ENCODE measurements around the gene NT5DC3. TPM values are rescaled to one million over a fixed set of nuclear protein-coding genes. Genes with fewer than 3 reads are reported as not detected.

The NT5DC3 gene
- total RNA-seq, 1 donor from 2014 or later: 9.1 TPM

DNA sequence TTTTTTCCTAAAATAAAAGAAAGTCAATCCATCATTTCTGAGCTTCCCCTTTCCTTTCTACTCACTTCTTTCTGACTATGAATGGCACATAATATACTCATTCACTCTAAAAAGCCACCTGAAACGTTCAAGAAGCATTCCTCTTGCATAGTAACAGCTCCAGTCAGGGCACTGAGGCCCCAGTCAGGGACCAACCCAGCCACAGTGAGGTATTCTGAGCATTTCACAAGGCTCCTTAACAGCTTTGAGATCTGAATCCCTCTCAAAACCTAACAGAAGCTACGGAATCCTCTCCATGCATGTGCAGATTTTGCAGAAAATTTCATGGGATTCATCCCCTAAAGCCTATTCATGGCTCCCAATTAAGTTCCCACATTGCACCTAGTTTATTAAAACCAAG is 23.2 kb downstream of the NT5DC3 start:
- H3K9me3 Mint-ChIP-seq: no peaks in the 10 kb centered on the region
- DNase-seq (ENCODE audit: low spot score in 2 of 2, unreplicated experiment in 2 of 2): no peak
- H3K4me1 Mint-ChIP-seq: peaks cover 14% of the 10 kb centered on the region
- H3K36me3 Mint-ChIP-seq: peaks cover 2% of the 10 kb centered on the region
- no peaks in the 10 kb centered on the region for H3K27me3 Mint-ChIP-seq (ENCODE audit: low read depth)
- H3K4me3 Mint-ChIP-seq: no peak overlapping the region
- TF ChIP-seq, protein P1, sequence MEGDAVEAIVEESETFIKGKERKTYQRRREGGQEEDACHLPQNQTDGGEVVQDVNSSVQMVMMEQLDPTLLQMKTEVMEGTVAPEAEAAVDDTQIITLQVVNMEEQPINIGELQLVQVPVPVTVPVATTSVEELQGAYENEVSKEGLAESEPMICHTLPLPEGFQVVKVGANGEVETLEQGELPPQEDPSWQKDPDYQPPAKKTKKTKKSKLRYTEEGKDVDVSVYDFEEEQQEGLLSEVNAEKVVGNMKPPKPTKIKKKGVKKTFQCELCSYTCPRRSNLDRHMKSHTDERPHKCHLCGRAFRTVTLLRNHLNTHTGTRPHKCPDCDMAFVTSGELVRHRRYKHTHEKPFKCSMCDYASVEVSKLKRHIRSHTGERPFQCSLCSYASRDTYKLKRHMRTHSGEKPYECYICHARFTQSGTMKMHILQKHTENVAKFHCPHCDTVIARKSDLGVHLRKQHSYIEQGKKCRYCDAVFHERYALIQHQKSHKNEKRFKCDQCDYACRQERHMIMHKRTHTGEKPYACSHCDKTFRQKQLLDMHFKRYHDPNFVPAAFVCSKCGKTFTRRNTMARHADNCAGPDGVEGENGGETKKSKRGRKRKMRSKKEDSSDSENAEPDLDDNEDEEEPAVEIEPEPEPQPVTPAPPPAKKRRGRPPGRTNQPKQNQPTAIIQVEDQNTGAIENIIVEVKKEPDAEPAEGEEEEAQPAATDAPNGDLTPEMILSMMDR (IDR thresholded peaks at IDR 0.05; ENCODE audit: unreplicated experiment): no peak
- no peak overlapping the region for H3K27ac Mint-ChIP-seq

DNA sequence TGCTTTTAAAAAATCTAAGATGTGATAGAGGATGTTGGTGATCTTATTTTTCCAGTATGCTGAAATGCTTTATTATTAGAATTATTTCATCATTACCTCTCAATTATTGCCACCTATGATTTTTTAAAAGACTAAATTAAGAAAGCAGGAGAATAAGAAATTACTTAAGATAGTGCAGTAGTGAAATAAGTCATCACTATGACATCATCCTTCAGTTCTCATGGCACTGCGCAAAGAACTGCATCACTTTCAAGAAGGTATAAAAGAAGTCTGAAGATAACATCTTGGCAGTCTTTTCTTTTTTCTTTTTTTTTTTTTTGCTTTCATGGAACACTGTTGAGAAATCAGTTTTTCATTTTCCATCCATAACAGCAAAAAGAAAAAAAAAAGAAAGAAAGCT is 24.4 kb downstream of the NT5DC3 start:
- DNase-seq (ENCODE audit: low spot score in 2 of 2, unreplicated experiment in 2 of 2): no peak
- Mint-ChIP-seq H3K9me3 (no peaks in the 10 kb centered on the region), H3K27ac (no peak overlapping the region)

DNA sequence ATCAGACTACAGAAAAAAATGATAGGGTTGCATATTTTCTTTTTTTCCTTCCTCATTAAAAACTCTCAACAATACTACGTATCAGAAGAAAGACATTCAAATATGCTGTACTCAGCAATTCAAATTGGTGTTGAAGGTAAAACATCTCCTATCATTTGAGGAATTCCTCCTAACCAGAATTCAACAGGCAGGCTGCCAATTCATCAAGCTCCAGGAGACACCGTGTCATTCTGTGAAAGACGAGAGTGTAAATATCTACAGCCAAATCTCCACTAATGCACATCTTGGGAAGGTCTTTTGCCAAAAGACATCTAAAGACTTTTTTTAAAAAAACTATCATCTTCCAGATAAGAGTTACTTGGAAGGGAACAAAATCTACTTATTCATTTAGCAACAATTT is 26.6 kb downstream of the NT5DC3 start:
- H3K9me3 Mint-ChIP-seq: no peaks in the 10 kb centered on the region
- DNase-seq (ENCODE audit: low spot score in 2 of 2, unreplicated experiment in 2 of 2): no peak
- no peak overlapping the region for H3K27ac Mint-ChIP-seq
- peaks cover 5% of the 10 kb centered on the region for H3K36me3 Mint-ChIP-seq
- H3K4me3 Mint-ChIP-seq: no peak overlapping the region
- TF ChIP-seq, protein P1 (IDR thresholded peaks at IDR 0.05; ENCODE audit: unreplicated experiment): no peak
- H3K4me1 Mint-ChIP-seq: peaks cover 11% of the 10 kb centered on the region
- no peaks in the 10 kb centered on the region for H3K27me3 Mint-ChIP-seq (ENCODE audit: low read depth)

More for the DNA sequence above, 24.4 kb downstream of the NT5DC3 start:
- Mint-ChIP-seq H3K27me3 (ENCODE audit: low read depth) (no peaks in the 10 kb centered on the region), H3K36me3 (peaks cover 2% of the 10 kb centered on the region), H3K4me3 (no peak overlapping the region), H3K4me1 (peaks cover 12% of the 10 kb centered on the region)
- TF ChIP-seq, protein P1 (IDR thresholded peaks at IDR 0.05; ENCODE audit: unreplicated experiment): no peak

DNA sequence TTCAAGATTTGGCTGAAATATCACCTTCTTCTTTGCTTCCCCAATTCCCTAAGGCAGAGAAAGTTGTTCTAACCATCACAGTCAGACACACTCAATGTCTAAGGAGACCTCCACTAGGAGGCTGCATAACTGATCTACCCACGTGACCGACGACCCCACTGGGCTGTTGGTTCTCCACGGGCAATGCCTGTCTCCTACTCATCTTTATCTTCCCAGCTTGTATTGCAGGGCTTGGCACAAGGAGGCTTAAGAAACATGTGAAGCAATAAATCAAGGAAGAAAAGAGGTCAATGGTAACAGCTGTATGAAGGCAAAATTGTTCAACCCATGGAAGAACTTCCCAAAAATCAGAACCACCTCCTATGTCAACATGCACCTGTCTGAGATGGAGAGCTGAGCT is 27.1 kb downstream of the NT5DC3 start:
- Mint-ChIP-seq H3K36me3 (peaks cover 7% of the 10 kb centered on the region), H3K9me3 (no peaks in the 10 kb centered on the region), H3K27me3 (ENCODE audit: low read depth) (no peaks in the 10 kb centered on the region), H3K27ac (no peak overlapping the region), H3K4me3 (no peak overlapping the region), H3K4me1 (peaks cover 11% of the 10 kb centered on the region)
- TF ChIP-seq, protein P1 (IDR thresholded peaks at IDR 0.05; ENCODE audit: unreplicated experiment): no peak
- DNase-seq (ENCODE audit: low spot score in 2 of 2, unreplicated experiment in 2 of 2): no peak

DNA sequence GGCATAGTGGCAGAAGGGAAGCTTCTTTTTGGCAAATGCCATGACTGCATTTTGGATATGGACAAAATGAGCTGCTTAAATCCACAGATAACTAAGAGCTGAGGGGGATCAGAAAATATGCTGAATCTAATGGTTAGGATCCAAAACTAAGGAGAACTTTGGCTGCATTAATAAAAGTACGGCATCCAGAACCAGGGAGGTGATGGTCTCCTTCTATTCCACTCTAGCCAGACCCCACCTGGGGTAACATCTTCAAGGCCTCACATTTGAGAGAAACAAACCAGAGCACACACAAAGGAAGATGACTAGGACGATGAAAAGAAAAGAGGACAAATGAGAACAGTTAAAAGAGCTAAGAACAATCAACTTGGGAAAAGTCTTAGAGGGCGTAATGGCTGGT is 27.6 kb downstream of the NT5DC3 start:
- Mint-ChIP-seq H3K4me3 (no peak overlapping the region), H3K4me1 (peaks cover 11% of the 10 kb centered on the region), H3K27me3 (ENCODE audit: low read depth) (no peaks in the 10 kb centered on the region), H3K27ac (no peak overlapping the region), H3K36me3 (peaks cover 7% of the 10 kb centered on the region), H3K9me3 (no peaks in the 10 kb centered on the region)
- TF ChIP-seq, protein P1 (IDR thresholded peaks at IDR 0.05; ENCODE audit: unreplicated experiment): no peak
- no peak for DNase-seq (ENCODE audit: low spot score in 2 of 2, unreplicated experiment in 2 of 2)

DNA sequence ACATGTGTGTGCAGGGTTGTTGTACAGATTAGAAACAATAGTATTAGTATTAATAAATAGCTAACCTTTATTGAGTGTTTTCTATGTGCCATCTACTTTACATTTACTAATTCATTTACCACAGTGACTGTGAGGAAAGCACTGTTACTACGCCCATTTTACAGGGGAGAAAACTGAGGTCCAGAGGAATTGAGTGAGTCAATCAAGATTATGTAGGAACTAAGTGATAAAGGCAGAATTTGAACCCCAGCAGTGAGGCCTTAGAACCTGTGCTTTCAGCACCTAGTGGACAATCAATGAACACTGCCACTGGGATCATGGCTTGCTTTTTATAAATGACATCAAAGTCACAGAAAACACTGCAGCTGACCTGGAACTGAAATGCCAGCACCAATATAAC is 28.2 kb downstream of the NT5DC3 start:
- TF ChIP-seq, protein P1 (IDR thresholded peaks at IDR 0.05; ENCODE audit: unreplicated experiment): no peak
- H3K27ac Mint-ChIP-seq: no peak overlapping the region
- no peaks in the 10 kb centered on the region for H3K9me3 Mint-ChIP-seq
- H3K27me3 Mint-ChIP-seq (ENCODE audit: low read depth): no peaks in the 10 kb centered on the region
- H3K36me3 Mint-ChIP-seq: peaks cover 7% of the 10 kb centered on the region
- H3K4me1 Mint-ChIP-seq: peaks cover 11% of the 10 kb centered on the region
- H3K4me3 Mint-ChIP-seq: no peak overlapping the region
- no peak for DNase-seq (ENCODE audit: low spot score in 2 of 2, unreplicated experiment in 2 of 2)

Measured in mesothelial cell of epicardium (in vitro differentiated cells).